OCI-LY3 (cell line): ENCODE data around the gene CIT.

Experiments
- CTCF ChIP-seq: fragments of 200-600, 300-600 bp; sonication (generic); IDR thresholded peaks from 2 replicates; pipeline ENCODE4 v1.5.1; 2014; ENCODE audit warnings: antibody characterized with exemption, low read length, low read depth
- EZH2phosphoT487 ChIP-seq: fragments of 200-600 bp; shearing (Covaris generic); IDR thresholded peaks from 2 replicates; pipeline ENCODE4 v1.6.1; 2018; ENCODE audit warnings: antibody characterized with exemption, mixed run types, low read depth

- no peak for TF ChIP-seq CTCF
- TF ChIP-seq EZH2phosphoT487 = no peak
These were observed 206.1 kb downstream of the CIT start for GRCh38 chr12:119671070-119671469.
